HG03103 (cell line): Measurements from ENCODE around the gene JADE1.

Experiments
- ATAC-seq: cut with Tn5 transposase; IDR thresholded peaks from one replicate; pipeline ENCODE4 v1.9.1; 2021; ENCODE audit warnings: low read depth; ENCODE audit not compliant: unreplicated experiment

The JADE1 gene

DNA sequence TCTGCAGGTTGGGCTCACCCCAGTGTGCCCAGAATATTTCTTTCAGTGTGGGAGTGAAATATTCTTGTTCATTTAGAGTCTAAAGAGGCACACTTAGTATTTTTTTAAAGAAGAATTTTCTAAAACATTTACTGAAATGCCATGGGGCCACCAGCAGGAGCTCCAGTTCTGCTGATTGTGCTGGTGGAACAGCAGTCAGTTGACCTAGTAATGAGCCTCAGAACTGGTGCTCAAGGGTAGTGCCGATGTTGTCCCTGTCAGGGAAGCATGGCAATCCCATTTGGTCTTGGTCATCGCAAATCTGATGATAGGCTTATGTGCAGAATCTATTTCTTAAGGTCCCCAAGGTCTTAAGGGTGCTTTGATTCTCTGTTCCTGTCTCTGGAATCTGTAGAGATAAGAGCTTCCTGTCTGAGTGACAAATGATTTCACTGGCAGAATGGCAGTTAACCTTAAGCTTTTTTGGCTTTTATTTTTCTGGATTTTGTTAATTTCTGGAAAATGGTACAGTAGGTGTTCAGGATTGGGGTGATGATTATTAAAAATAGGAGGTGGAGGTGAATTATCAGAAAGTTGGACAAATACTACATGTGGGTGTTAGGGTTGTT lies 31.3 kb downstream of the JADE1 start:
- ATAC-seq: no peak

DNA sequence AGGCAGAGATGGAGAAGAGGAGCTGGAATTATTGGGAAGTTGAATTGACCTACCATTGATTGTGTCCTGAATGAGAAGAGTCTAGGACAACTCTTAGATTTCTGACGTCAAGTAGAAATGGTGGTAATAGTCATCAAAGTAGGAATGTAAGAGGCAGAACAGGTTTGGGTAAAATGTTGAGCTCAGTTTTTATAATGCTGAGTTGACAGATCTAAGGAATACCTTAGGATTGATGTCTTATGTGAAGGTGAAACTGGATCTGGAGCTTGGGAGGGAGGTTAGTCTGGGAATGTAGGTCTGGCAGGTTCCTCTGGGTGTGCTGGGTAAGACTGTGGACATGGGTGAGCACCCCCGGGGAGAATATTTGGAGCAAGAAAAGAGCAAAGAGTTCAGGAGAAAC lies 31.9 kb downstream of the JADE1 start:
- no peak for ATAC-seq

DNA sequence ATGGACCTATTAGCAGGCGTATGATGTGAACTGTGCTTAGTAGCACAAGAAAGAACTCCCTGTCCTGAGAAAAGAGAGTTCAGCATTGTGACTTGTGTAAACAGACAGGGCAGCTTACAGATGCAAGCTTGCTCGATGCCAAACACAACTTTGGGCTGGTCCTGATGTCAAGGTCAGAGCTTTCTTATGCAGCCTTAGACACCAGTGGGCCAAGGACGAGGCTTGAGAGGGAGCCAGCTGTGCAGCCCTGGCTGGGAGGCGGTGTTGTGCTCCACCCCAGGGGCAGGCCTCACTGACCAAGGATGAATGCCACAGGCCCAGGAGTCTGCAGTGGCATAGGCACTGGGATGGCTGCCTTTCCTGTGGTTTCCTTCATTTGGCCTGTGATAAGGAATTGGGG lies 35.4 kb downstream of the JADE1 start:
- ATAC-seq: no peak

DNA sequence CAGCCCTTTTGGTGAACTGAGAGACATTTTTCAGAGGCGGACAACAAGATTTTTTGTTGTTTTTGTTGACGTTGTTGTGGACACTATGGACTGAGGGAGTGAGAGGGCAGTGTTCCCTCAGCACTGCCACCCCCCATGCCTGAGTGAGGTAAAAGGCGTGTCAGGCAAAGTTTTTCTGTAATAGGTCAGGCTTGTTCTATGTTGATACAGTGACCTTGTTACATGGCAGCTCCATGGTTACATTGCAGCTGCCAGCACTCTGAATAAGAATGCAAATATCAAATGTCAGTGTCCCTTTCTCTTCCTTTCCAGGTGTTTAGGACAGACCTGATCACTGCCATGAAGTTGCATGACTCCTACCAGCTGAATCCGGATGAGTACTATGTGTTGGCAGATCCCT lies 36.6 kb downstream of the JADE1 start:
- ATAC-seq: no peak

DNA sequence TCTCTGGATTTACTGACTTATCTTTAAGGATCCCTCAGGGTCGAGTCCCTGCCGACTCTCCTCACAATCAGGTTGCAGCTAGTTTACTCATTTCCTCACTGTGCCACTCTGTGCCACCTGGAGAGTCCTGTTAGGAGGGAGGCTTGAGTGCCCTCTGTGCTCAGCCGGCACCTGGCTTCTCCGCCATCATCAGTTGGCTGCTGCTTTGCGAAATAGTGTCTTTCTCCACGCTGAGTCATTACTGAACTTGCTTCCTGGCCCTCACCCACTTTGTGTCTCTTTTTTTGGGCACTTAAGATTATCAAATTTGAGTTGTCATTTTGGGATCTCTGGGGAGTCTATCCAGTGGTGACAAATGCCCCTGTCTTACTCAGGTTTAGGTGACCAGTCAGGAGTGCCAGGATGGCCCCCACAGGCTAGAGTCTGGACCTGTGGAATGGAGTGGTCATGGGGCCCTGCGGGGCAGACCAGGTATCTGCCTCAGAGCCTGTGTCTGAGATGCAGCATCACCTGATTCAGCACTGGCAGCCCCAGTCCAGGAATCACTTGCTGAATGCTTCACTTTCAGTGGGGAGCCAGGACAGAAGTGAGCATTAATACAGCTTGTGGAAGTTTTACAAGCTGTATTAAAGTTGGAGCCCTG lies 37.7 kb downstream of the JADE1 start:
- ATAC-seq: no peak

DNA sequence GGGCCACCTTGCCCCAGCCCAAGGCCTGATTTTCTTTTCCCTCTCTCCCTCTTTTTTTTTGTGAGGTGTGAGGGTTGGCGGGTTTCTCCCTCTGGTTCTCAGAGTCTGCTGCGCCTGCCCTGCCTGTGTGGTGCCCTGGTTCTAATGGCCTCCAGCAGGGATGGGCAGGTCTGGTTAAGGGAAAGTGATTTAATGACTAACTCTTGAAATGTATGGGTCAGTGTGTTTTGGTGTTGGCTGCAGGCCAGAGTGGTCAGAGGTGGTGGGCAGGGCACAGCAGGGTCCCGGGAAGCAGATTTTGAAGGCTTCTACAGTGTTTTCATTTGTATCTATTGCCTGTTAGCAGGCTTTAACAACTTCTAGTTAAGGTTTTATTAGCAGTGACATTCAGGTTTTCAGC lies 39.0 kb downstream of the JADE1 start:
- ATAC-seq: no peak

DNA sequence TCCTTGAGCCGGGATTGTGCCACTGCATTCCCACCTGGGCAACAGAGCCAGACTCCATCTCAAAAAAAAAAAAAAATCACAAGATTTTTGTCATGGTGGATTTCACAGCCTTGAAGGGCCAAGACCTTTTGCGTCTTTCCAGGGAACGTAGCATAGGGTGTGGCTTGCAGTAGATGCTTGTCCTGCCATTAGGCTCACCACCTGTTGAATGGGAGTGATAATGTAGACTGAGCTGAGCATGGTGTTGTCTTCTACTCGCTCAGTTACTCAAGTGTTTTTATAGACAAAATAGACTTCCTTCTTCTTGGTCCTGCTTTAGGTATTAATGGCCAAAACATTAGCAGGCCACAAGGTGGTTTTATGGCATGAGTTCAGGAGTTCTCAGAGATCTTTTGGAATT lies 40.8 kb downstream of the JADE1 start:
- no peak for ATAC-seq

DNA sequence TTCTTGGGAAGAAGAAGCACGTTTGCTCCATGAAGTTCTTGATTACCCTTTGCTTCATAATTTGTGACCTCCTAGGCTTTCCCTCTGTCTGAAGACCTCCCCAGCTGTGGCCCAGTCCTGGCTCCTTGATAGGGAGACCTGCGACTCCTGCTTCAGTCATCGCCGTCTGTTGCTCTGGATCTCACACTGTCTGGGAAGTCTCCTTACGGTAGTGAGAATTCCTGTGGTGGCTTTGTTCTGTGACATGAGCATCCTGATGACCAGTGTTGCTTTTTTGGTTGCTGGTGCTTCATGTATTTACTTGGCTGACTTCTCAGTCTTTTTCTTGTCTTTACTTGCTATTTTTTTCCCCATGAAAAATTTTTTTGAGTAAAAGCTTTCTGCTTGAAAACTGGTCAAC lies 44.2 kb downstream of the JADE1 start:
- no peak for ATAC-seq

DNA sequence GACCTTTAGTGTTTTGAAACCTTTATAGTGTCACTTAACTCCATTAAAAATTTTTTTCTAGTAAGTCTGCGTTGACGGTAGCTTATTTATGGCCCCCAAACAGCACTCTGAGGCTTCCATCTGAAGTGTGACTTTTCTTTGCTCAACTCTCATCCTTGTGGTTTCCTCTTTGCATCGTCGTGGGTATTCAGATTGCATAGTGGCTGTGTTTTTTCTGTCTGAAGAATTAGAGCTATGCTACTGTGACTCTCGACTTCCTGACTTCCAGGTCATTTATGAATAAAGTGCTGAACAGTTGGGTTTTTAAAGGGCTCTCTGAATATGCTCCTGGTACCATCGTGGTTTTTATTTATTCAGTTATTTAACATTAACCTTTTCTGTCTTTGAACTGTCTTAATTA lies 44.9 kb downstream of the JADE1 start:
- ATAC-seq: peak; percentile 84

DNA sequence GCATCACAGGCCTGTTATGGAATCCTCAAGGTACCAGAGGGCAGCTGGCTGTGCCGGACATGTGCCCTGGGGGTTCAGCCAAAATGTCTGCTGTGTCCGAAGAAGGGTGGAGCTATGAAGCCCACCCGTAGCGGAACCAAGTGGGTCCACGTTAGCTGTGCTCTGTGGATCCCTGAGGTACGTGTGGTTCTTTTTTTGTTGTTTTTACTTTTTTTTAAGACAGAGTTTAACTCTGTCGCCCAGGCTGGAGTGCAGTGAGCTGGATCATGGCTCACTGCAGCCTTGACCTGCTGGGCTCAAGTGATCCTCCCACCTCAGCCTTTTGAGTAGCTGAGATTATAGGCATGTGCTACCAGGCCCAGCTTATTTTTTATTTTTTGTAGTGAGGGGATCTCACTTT lies 46.1 kb downstream of the JADE1 start:
- no peak for ATAC-seq

DNA sequence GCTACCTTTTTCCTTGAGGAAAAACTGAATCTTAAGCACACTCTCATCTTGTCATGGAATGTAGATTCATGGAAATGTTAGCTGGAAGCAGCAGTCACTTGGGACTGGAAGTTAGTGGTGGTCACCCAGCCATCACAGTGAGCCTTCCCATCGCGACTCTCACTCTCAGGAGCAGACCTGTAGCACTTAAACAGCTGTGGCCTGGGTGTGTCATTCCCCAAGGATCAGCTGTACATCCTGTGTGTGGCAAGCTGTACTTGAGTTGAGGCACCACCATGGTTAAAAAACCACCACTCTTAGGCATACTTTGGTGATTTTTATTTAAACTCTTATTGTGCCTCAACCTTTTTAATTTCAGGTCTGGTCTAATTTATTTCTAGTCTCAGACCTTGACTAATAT lies 46.7 kb downstream of the JADE1 start:
- ATAC-seq: no peak

DNA sequence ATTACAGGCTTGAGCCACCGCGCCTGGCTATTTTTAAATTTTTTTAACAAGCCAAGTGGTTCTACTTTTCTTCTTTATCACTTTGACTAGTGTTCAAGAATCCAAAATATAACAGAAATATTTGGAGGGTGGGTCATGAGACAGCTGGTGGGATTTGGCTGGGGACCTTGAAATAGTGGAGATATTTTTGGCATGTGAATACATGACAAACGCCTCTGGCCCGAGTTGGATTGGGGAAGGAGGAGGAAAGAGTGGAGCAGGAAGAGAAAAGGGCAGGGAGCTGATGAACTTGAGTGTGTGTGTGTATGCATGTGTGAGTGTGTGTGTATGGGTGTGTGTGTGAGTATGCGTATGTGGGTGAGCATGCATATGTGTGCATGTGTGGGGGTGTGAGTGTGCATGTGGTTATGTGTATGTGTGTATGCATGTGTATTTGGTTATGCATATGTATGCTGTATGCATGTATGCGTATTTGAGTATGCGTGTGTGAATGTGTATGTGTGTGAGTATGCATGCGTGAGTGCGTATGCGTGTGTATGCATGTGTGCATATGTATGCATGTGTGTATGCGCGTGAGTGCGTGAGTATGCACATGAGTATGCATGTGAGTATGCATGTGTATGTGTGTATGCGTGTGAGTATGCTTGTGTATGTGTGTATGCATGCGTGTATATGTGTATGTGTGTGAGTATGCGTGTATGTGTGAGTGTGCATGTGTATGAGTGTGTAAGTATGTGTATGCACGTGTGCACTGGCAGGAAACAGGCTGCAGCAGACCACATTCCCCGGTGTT lies 49.6 kb downstream of the JADE1 start:
- no peak for ATAC-seq

DNA sequence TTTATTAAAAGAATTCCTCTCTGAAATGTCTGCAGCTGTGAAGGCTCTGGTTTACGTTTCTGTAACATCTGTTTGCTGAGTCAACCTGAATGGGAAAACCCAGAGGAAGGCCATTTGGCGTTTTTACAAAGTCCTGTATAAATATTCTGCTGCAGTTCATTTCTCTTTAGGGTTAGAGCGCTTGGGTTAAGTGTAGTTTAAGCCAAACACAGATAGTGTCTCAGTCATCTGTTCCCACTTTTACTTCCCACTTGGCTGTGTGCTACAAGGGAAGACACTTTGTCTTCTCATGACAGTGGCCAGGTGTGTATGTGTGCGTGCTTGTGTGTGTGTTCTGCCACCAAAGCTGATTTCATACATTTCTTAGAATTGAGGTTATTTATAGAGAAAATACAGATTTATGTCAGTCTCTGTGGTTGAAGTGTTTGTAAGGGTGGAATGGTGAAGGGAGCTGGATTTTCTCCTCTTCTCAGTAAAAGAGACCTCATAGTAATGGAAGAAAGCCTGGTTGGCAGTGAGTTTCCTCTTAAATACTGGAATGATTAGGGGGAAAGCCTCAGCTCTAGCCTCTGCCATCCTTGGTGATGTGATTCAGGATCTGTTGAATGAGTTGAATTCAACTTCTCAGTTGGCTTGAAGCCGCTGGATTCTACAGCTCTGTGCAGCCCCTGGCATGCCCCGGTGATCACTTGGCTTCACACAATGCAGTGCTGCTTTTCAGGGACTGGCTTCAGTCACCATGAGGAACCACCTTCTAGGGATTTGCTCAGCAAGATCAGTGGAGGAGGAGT lies 50.6 kb downstream of the JADE1 start:
- ATAC-seq: no peak

DNA sequence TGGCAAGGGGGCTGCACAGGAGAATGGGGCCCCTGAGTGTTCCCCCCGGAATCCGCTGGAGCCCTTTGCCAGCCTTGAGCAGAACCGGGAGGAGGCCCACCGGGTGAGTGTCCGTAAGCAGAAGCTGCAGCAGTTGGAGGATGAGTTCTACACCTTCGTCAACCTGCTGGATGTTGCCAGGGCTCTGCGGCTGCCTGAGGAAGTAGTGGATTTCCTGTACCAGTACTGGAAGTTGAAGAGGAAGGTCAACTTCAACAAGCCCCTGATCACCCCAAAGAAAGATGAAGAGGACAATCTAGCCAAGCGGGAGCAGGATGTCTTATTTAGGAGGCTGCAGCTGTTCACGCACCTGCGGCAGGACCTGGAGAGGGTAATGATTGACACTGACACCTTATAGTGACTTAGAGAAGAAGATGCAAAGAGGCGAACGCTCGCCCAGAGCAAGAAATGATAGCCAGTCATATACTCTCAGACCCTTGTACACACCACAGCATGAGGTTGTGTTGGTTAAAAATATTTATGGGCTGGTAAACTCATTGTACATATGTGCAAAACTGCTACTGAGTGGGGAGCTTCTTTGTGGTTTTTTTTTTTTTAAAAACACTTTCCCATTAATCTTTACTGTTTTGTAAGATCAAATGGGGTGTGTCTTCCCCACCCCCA lies 52.5 kb downstream of the JADE1 start:
- peak; percentile 21 for ATAC-seq

DNA sequence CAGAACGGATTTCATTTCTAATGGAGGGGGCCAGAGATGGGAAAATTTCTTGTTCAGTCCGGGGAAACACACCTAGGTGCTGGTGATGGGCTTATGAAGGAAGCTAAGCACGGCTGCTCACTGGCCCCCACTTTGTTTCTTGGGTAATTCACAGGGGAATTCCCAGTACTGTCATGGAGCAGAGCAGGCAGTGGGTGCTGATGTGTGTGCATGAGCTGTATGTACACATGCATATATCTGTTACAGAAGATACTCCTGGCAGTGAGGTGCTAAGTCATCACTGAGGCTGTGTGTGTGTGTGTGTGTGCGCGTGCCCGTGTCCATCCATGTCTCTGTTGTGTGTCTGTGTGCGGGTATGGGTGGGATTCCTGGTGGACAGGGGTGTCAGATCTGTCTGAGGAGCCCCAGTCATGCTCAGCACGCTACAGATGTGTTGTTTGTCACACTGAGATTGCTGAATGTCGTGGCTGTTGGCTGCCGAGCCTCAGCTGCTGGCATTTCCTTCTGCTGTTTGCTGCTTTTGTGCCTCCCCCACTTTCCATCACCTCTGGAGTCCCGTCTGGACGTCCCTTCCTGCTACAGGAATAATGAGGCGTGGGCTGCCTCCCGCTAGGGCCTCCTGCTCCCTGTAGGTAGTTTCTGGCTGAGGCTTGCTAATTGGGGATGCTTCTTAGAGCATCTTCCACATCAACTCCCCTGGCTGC lies 53.3 kb downstream of the JADE1 start:
- ATAC-seq: peak; percentile 42

DNA sequence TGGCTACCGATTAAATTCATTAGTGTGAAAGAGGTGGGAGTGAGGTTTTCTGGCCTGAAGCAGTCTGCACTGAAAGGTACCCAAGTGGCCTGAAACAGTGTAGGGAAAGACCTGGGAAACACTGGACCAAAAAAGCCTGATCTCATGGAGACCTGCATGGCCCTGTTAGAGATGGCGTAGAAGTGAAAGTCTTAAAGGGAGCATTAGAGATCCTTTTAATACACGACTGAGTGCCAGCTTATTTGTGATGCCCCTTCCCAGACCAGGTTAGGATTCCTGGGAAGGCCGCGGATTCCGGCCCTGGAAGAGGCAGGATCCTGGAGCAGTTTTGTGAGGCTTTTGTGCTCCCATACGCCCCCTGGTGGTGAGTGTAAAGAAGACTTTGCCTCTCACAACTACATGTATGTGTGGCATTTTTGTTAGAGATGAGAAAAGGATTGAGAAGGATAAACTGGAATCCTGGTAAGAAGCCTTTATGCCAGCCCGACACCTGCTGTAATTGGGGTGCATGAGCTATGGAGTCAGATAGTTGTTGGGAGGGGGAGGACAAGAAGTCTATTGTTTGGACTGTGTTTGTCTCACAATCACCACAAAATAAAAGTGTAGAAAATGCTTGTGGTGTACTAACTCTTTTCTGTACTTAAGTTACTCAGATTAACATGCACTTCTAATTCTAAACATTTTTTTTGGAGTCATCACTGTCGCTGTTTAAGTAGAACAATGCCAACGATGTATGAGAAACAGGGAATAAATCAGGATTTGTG lies 54.0 kb downstream of the JADE1 start:
- ATAC-seq: no peak

DNA sequence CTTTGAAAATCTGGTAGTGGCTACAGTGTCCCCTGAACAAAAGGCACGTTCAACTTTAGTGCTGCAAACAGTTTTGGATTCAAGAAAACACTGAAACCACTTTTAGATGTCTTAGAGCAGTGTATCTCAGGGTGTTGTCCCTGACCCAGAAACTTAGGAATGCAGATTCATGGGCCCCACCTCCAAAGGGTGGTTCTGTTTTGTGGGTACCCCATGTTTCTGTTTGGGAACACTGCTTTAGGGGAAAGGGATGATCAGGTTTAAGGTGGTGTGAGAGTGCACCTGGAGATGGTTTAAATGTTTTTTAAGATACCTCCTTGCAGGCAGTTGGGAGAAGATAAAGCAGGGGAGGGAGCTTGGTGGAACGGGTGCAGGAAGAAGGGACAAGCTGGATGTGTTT lies 55.6 kb downstream of the JADE1 start:
- ATAC-seq: no peak

DNA sequence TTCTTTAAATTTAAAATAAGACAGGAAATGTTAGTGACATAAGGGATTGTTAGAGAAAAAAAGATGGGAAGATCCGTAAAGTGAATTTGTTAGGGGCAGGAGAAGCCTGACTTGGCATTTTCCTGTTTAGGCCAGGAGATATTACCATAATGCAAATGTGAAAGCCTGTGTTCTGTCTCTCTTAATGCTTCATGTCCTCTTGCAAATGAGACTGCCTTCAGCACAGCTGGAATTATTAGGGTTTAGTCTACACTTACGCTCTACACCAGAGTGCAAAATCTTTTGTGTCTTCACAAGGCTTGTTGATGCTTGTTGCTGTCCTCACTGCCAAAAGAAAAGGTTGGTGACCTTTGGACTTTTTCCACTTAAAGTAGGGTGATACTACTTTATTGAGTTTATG lies 56.8 kb downstream of the JADE1 start:
- ATAC-seq: no peak

DNA sequence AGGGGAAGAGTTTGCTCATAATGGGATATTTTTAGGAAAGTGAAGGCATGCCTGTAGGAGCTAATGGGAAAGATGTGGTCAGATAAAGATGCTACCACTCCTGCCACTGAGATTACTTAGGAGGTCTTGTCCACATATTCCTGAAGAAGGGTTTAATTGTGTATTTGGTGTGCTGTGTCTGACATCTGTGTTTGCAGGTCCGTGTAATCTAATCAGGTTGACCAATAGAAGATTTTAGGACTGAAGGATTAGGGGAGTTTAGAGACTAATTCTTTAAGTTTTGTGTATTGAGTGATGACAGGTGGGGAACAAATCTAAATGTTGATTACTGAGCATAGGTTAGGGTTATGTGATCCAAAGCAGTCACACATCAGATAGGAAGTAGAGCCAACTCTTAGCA lies 57.2 kb downstream of the JADE1 start:
- no peak for ATAC-seq
